Retinal pigment epithelial cell (primary cell): ENCODE measurements around the gene ADCY2.

Source experiments
- DNase-seq: peaks from one replicate; pipeline ENCODE4 v3.0.0-alpha.2; 2010; ENCODE audit warnings: low read depth
- H3K4me3 ChIP-seq: 2 replicates; pipeline ENCODE4 v1.5.1; 2011; ENCODE audit warnings: mild to moderate bottlenecking, low read length, control low read depth, moderate library complexity
- TF ChIP-seq, protein P1 (sequence below): conservative IDR thresholded peaks from 2 replicates; pipeline ENCODE4 v1.5.1; 2011; ENCODE audit warnings: low read depth, low read length, control low read depth, inconsistent platforms

Gene ADCY2

GRCh38 chr5:7394889-7395431 lies 978 bp upstream of the ADCY2 start:
- no peak overlapping the region for H3K4me3 ChIP-seq

GRCh38 chr5:7395432-7395946 lies 449 bp upstream of the ADCY2 start:
- TF ChIP-seq, protein P1, sequence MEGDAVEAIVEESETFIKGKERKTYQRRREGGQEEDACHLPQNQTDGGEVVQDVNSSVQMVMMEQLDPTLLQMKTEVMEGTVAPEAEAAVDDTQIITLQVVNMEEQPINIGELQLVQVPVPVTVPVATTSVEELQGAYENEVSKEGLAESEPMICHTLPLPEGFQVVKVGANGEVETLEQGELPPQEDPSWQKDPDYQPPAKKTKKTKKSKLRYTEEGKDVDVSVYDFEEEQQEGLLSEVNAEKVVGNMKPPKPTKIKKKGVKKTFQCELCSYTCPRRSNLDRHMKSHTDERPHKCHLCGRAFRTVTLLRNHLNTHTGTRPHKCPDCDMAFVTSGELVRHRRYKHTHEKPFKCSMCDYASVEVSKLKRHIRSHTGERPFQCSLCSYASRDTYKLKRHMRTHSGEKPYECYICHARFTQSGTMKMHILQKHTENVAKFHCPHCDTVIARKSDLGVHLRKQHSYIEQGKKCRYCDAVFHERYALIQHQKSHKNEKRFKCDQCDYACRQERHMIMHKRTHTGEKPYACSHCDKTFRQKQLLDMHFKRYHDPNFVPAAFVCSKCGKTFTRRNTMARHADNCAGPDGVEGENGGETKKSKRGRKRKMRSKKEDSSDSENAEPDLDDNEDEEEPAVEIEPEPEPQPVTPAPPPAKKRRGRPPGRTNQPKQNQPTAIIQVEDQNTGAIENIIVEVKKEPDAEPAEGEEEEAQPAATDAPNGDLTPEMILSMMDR, result no peak
- no peak overlapping the region for H3K4me3 ChIP-seq
- DNase-seq, result no peak

More at GRCh38 chr5:7394889-7395431, 978 bp upstream of the ADCY2 start:
- DNase-seq, result no peak
- TF ChIP-seq, protein P1, result no peak

DNA sequence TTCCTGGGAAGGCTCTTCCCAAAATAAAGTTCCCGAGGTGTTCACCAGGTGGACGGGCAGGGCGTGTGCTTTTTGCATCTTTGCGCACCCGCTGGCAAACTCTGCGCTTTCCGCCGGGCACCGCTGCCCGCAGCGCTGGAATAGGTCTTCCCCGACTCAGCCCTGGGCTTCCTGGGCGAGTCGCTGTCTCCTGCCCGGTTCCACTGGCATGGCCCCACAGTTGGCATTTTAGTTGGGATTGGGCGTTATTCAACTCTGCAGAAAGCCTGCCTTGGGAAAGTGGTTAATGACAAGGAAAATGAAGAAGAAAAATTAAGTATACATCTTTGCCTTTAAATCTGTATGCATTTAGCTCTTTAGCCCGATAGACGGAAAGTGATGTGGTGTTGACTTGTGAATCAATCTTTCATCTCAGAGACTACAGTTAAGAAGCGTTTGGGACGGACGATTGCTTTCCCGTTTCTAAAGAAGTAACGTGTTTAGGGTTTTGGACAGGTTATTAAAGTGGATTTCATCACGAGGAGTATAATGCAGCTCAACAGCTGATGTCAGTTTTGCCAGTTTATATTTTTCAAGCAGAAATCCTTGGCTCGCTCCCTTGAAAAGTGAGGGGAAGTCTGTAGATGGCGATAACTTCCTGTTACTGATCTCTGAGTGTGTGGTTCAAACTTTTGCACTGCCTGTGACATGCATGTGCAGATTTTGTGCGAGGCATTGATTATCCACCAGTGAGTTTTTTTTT lies 946 bp downstream of the ADCY2 start:
- no peak for DNase-seq
- no peak overlapping the region for H3K4me3 ChIP-seq
- TF ChIP-seq, protein P1, result no peak

- TF ChIP-seq, protein P1, result no peak
- no peak for DNase-seq
- no peak overlapping the region for H3K4me3 ChIP-seq
These were observed 2.0 kb downstream of the ADCY2 start for GRCh38 chr5:7397937-7398336.

DNA sequence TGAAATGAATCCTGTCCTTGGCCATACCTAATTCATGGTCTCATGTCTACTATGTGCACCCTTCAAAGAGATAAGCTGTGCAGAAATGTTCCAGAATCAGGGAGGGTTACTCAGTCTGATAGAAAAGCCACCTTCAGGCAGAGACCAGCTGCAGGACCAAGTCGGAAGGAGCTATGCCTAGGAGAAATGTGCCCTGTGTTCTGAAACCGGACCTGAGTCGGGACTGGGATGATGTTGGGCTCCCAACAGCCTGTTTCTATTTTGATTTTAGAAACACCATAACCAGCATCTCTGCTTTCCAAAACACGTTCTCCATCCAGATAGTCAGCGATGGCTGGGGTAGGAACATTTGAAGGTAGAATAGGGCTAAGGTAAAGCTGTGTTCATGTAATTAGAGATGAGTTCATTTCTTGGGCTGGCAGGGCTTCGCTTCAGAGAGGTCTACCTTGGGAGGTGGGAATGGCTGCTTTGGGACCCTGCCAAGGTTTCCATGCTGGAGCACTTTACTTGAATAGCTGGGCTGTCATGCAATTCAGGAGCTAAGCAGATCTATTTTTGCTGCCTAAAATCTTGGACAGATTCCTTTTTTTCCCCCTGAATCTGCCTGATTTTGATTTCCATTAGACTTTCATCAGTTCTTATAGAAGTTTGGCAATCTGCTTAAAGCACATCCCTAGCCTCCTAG lies 2.8 kb downstream of the ADCY2 start:
- TF ChIP-seq, protein P1, result no peak
- no peak for DNase-seq
- H3K4me3 ChIP-seq, result no peak overlapping the region

GRCh38 chr5:7405277-7405676 lies 9.3 kb downstream of the ADCY2 start:
- H3K4me3 ChIP-seq, result no peak overlapping the region
- TF ChIP-seq, protein P1, result no peak
- no peak for DNase-seq
